Measurements from ENCODE around the gene ANO2.

Gene ANO2

GRCh38 chr12:5592310-5592709 lies 352.7 kb downstream of the ANO2 start:
- no peak for TF ChIP-seq CTCF (conservative IDR thresholded peaks at IDR 0.05; ENCODE audit: low read depth, low read length)
- no peak for DNase-seq (ENCODE audit: low read depth)
- no peak overlapping the region for H3K4me3 ChIP-seq (ENCODE audit: low read depth, low read length)

- no peak overlapping the region for H3K4me3 ChIP-seq (ENCODE audit: low read depth, low read length)
- TF ChIP-seq CTCF (conservative IDR thresholded peaks at IDR 0.05; ENCODE audit: low read depth, low read length), result no peak
- DNase-seq (ENCODE audit: low read depth), result no peak
These were observed 354.7 kb downstream of the ANO2 start for GRCh38 chr12:5590316-5590715.

GRCh38 chr12:5589054-5589453 lies 356.0 kb downstream of the ANO2 start:
- no peak overlapping the region for H3K4me3 ChIP-seq (ENCODE audit: low read depth, low read length)
- no peak for DNase-seq (ENCODE audit: low read depth)
- no peak for TF ChIP-seq CTCF (conservative IDR thresholded peaks at IDR 0.05; ENCODE audit: low read depth, low read length)

- DNase-seq (ENCODE audit: low read depth), result no peak
- no peak for TF ChIP-seq CTCF (conservative IDR thresholded peaks at IDR 0.05; ENCODE audit: low read depth, low read length)
- no peak overlapping the region for H3K4me3 ChIP-seq (ENCODE audit: low read depth, low read length)
These were observed 356.5 kb downstream of the ANO2 start for GRCh38 chr12:5588591-5588990.

GRCh38 chr12:5588176-5588575 lies 356.9 kb downstream of the ANO2 start:
- no peak for TF ChIP-seq CTCF (conservative IDR thresholded peaks at IDR 0.05; ENCODE audit: low read depth, low read length)
- H3K4me3 ChIP-seq (ENCODE audit: low read depth, low read length), result no peak overlapping the region
- DNase-seq (ENCODE audit: low read depth), result no peak

- no peak for DNase-seq (ENCODE audit: low read depth)
- no peak overlapping the region for H3K4me3 ChIP-seq (ENCODE audit: low read depth, low read length)
- no peak for TF ChIP-seq CTCF (conservative IDR thresholded peaks at IDR 0.05; ENCODE audit: low read depth, low read length)
These were observed 357.3 kb downstream of the ANO2 start for GRCh38 chr12:5587711-5588121.

- DNase-seq (ENCODE audit: low read depth), result no peak
- TF ChIP-seq CTCF (conservative IDR thresholded peaks at IDR 0.05; ENCODE audit: low read depth, low read length), result no peak
These were observed 358.9 kb downstream of the ANO2 start for GRCh38 chr12:5586201-5586600.

More at GRCh38 chr12:5586201-5586600, 358.9 kb downstream of the ANO2 start:
- no peak overlapping the region for H3K4me3 ChIP-seq (ENCODE audit: low read depth, low read length)

Measured in choroid plexus epithelial cell (primary cell).